Adrenal gland (tissue), 12 donors: ENCODE measurements around the gene KSR2. TPM values are rescaled to one million over a fixed set of nuclear protein-coding genes. Genes with fewer than 3 reads are reported as not detected.

Source experiments
- DNase-seq, 7 donors: peaks; one replicate each; pipeline ENCODE4 v3.0.0-alpha.2; 2019 to 2020
- H3K27ac ChIP-seq, 5 donors: fragments of 200-600 bp; sonication (generic) in 4 of 5; 1 replicate in 3 of 5; 2 replicates in 2 of 5; pipeline versions ENCODE4 v1.5.1 to v1.8.0; 2016 to 2020; ENCODE audit warnings: mild to moderate bottlenecking in 1 of 5
- H3K27me3 ChIP-seq: fragments of 200-600 bp; 2 replicates; pipeline ENCODE4 v1.8.0; 2021
- H3K36me3 ChIP-seq, 2 donors: fragments of 200-600 bp; replicated peaks in 1 of 2; 1 replicate in 1 of 2; 2 replicates in 1 of 2; pipeline versions ENCODE4 v1.5.1 to v1.8.0; 2018 to 2022
- H3K4me1 ChIP-seq, 2 donors: fragments of 200-600 bp; replicated peaks in 1 of 2; 1 replicate in 1 of 2; 2 replicates in 1 of 2; pipeline versions ENCODE4 v1.5.1 to v1.8.0; 2018 to 2021
- H3K4me3 ChIP-seq, 4 donors: fragments of 200-600 bp; sonication (generic) in 3 of 4; one replicate each; pipeline ENCODE4 v1.5.1; 2016 to 2018
- H3K9me3 ChIP-seq, 3 donors: fragments of 200-600 bp; sonication (generic) in 1 of 3; replicated peaks in 1 of 3; 1 replicate in 2 of 3; 2 replicates in 1 of 3; pipeline versions ENCODE4 v1.5.1 to v1.8.0; 2016 to 2021
- CTCF ChIP-seq, 6 experiments: fragments of 450-650 bp in 4 of 6; fragments of 200-600 bp in 2 of 6; sonication (generic) in 1 of 6; IDR thresholded peaks; 1 replicate in 5 of 6; 2 replicates in 1 of 6; pipeline versions ENCODE4 v1.5.1 to v1.8.0; 2016 to 2021; ENCODE audit warnings: antibody characterized with exemption in 6 of 6, mild to moderate bottlenecking in 2 of 6, moderate library complexity in 1 of 6
- POLR2A ChIP-seq, 2 donors: fragments of 450-650 bp; IDR thresholded peaks; one replicate each; pipeline ENCODE4 v1.6.1; 2017; ENCODE audit warnings: antibody characterized with exemption in 2 of 2, mild to moderate bottlenecking in 2 of 2, moderate library complexity in 1 of 2
- WGBS, 4 donors: extraction: QIAGEN DNeasy Blood & Tissue Kit in 2 of 4; methylation state at CpG; one replicate each; pipeline versions ENCODE4 v1.1.5 to v1.1.7; 2013 to 2017; 5-methylcytosine and 5-hydroxymethylcytosine counted together
- intact Hi-C, 2 donors: fragments of 100-400 bp; cut with DNase I; formaldehyde crosslinking; loops; one replicate each; pipeline versions ENCODE4 v1.14.1 to v1.15.0; 2022 to 2023
- polyA plus RNA-seq, 3 donors: library from polyadenylated mRNA; stranded (reverse); fragments of 200-250 nt in 2 of 3; fragments of 350-450 nt in 1 of 3; fragmentation: Illumina TruSeq in 1 of 3; extraction: RNeasy Lipid Tissue Mini Kit (QIAGEN cat#74804) in 1 of 3; gene quantifications; one replicate each; pipeline ENCODE4 v1.2.3, GENCODE V29; 2013 to 2014
- total RNA-seq, 9 donors: library from RNA; depleted of rRNA in 4 of 9; stranded (reverse); fragments of >200 nt in 4 of 9; fragments of 120-200 nt in 1 of 9; fragmentation: NEBNext Ultra II Directional in 1 of 9; extraction: Animal tissue kit (Norgen Biotek cat#: 25700) in 1 of 9; gene quantifications; one replicate each; pipeline versions ENCODE4 v1.1.0 to v1.2.4, GENCODE V29; 2013 to 2023
- donor health status: healthy with polysubstance abuse.
- donor health status: Bipolar disorder and iron deficiency.
- donor health status: DM: yes; HTN: yes; CAD: no.
- donor health status: DM: no; HTN: no; CAD: no.
- donor health status: DM: no; HTN: no; CAD: no.
- donor health status: DM: yes; HTN: yes; CAD: no.

Gene KSR2
- total and polyA plus RNA-seq, 12 donors = 0.03 to 2.7 (median 0.84) TPM; not detected in 3

- WGBS, 4 donors = 71 to 93% (median 82%) methylated on average over 2 of the region's 2 CpGs
- Histone ChIP-seq H3K27me3 (no peaks in the 10 kb centered on the region), H3K9me3 (no peaks in the 10 kb centered on the region), H3K4me3 (no peak overlapping the region), H3K27ac (no peak overlapping the region), H3K36me3 (no peaks in the 10 kb centered on the region), H3K4me1 (no peaks in the 10 kb centered on the region)
- TF ChIP-seq POLR2A (IDR thresholded peaks at IDR 0.05) (no peak), CTCF (IDR thresholded peaks at IDR 0.05) (no peak)
- intact Hi-C loops = no loop called here
- no peak for DNase-seq
Measured at GRCh38 chr12:117421987-117422386, 546.8 kb downstream of the KSR2 start.

GRCh38 chr12:117421068-117421752, 547.6 kb downstream of the KSR2 start:
- Histone ChIP-seq H3K27ac (no peak overlapping the region), H3K4me3 (no peak overlapping the region), H3K4me1 (no peaks in the 10 kb centered on the region), H3K9me3 (no peaks in the 10 kb centered on the region), H3K27me3 (no peaks in the 10 kb centered on the region), H3K36me3 (no peaks in the 10 kb centered on the region)
- no peak for TF ChIP-seq POLR2A (IDR thresholded peaks at IDR 0.05)
- TF ChIP-seq CTCF (IDR thresholded peaks at IDR 0.05) = no peak
- WGBS, 4 donors = 31 to 38% (median 36%) methylated on average over 4 of the region's 4 CpGs
- intact Hi-C loops = no loop called here
- DNase-seq = no peak

- no peaks in the 10 kb centered on the region for H3K9me3 ChIP-seq
- no peaks in the 10 kb centered on the region for H3K27me3 ChIP-seq
- no peaks in the 10 kb centered on the region for H3K36me3 ChIP-seq
- H3K27ac ChIP-seq = no peak overlapping the region
- intact Hi-C loops = no loop called here
- H3K4me3 ChIP-seq = no peak overlapping the region
- TF ChIP-seq CTCF (IDR thresholded peaks at IDR 0.05) (no peak), POLR2A (IDR thresholded peaks at IDR 0.05) (no peak)
- no peaks in the 10 kb centered on the region for H3K4me1 ChIP-seq
- no peak for DNase-seq
- WGBS, 4 donors = 20 to 22% methylated on average over 1 of the region's 1 CpG; no CpG with 5 or more reads in 2 of the 4 donors
Measured at GRCh38 chr12:117417004-117417403, 551.8 kb downstream of the KSR2 start.

GRCh38 chr12:117412465-117413188, 556.2 kb downstream of the KSR2 start:
- Histone ChIP-seq H3K9me3 (no peaks in the 10 kb centered on the region), H3K4me3 (no peak overlapping the region), H3K36me3 (no peaks in the 10 kb centered on the region), H3K27me3 (no peaks in the 10 kb centered on the region), H3K27ac (no peak overlapping the region), H3K4me1 (no peaks in the 10 kb centered on the region)
- TF ChIP-seq POLR2A (IDR thresholded peaks at IDR 0.05) (no peak), CTCF (IDR thresholded peaks at IDR 0.05) (no peak)
- WGBS, 4 donors = 65 to 75% (median 71%) methylated on average over 11 of the region's 11 CpGs
- no peak for DNase-seq
- intact Hi-C loops = no loop called here
